Type B pancreatic cell (in vitro differentiated cells): Measurements from ENCODE around the gene LRFN4. TPM values are rescaled to one million over a fixed set of nuclear protein-coding genes. Genes with fewer than 3 reads are reported as not detected.
A peak's percentile ranks its signal among the peaks of the same experiment; 100 is the strongest.

Experiments used
- DNase-seq: peaks from one replicate; pipeline ENCODE4 v3.0.0; 2021; ENCODE audit warnings: mixed read lengths; ENCODE audit not compliant: unreplicated experiment; ENCODE audit errors: extremely low spot score
- H3K27ac Mint-ChIP-seq: 2 replicates; pipeline ENCODE4 v1.8.0; 2021; ENCODE audit warnings: mild to moderate bottlenecking, mixed read lengths
- H3K27me3 Mint-ChIP-seq: 2 replicates; pipeline ENCODE4 v1.8.0; 2021; ENCODE audit warnings: mixed read lengths
- H3K36me3 Mint-ChIP-seq: 2 replicates; pipeline ENCODE4 v1.8.0; 2021; ENCODE audit warnings: mixed read lengths
- H3K4me1 Mint-ChIP-seq: one replicate; pipeline ENCODE4 v1.8.0; 2021; ENCODE audit warnings: mixed read lengths; ENCODE audit not compliant: unreplicated experiment
- H3K4me3 Mint-ChIP-seq: 2 replicates; pipeline ENCODE4 v1.8.0; 2021; ENCODE audit warnings: mild to moderate bottlenecking, mixed read lengths
- H3K9me3 Mint-ChIP-seq: 2 replicates; pipeline ENCODE4 v1.8.0; 2021; ENCODE audit warnings: mixed read lengths
- CTCF ChIP-seq: fragments of 200-600 bp; sonication (generic); conservative IDR thresholded peaks from 2 replicates; pipeline ENCODE4 v1.5.0; 2021; ENCODE audit warnings: antibody characterized with exemption, mild to moderate bottlenecking
- total RNA-seq: library from RNA; stranded (reverse); gene quantifications from 2 replicates; pipeline ENCODE4 v1.2.1, GENCODE V29; 2021; ENCODE audit warnings: low replicate concordance

LRFN4 gene
- total RNA-seq, 1 donor from 2014 or later = 28.5 TPM

- H3K4me3 Mint-ChIP-seq = no peak overlapping the region
- TF ChIP-seq CTCF = no peak
- H3K9me3 Mint-ChIP-seq = no peaks in the 10 kb centered on the region
- no peaks in the 10 kb centered on the region for H3K36me3 Mint-ChIP-seq
- peaks cover 43% of the 10 kb centered on the region for H3K4me1 Mint-ChIP-seq
- no peak for DNase-seq
- no peak overlapping the region for H3K27ac Mint-ChIP-seq
- H3K27me3 Mint-ChIP-seq = peaks cover under 1% of the 10 kb centered on the region
Observed at GRCh38 chr11:66879999-66880398, 23.1 kb downstream of the LRFN4 start.

- Mint-ChIP-seq H3K9me3 (no peaks in the 10 kb centered on the region), H3K27me3 (no peaks in the 10 kb centered on the region), H3K36me3 (no peaks in the 10 kb centered on the region), H3K4me3 (no peak overlapping the region), H3K4me1 (peaks cover 40% of the 10 kb centered on the region), H3K27ac (no peak overlapping the region)
- DNase-seq = no peak
- no peak for TF ChIP-seq CTCF
Observed at GRCh38 chr11:66880496-66881450, 23.9 kb downstream of the LRFN4 start.

- TF ChIP-seq CTCF = no peak
- Mint-ChIP-seq H3K4me1 (peaks cover 38% of the 10 kb centered on the region), H3K27me3 (no peaks in the 10 kb centered on the region), H3K9me3 (no peaks in the 10 kb centered on the region), H3K27ac (no peak overlapping the region), H3K36me3 (no peaks in the 10 kb centered on the region), H3K4me3 (no peak overlapping the region)
- DNase-seq = no peak
Observed at GRCh38 chr11:66881451-66881835, 24.6 kb downstream of the LRFN4 start.

- DNase-seq = no peak
- Mint-ChIP-seq H3K4me3 (no peak overlapping the region), H3K27ac (no peak overlapping the region), H3K4me1 (peaks cover 36% of the 10 kb centered on the region), H3K27me3 (no peaks in the 10 kb centered on the region), H3K9me3 (no peaks in the 10 kb centered on the region), H3K36me3 (no peaks in the 10 kb centered on the region)
- TF ChIP-seq CTCF = no peak
Observed at GRCh38 chr11:66881927-66882452, 25.1 kb downstream of the LRFN4 start.

- no peaks in the 10 kb centered on the region for H3K27me3 Mint-ChIP-seq
- peaks cover 36% of the 10 kb centered on the region for H3K4me1 Mint-ChIP-seq
- no peak for DNase-seq
- no peaks in the 10 kb centered on the region for H3K36me3 Mint-ChIP-seq
- no peak for TF ChIP-seq CTCF
- H3K27ac Mint-ChIP-seq = peak overlapping the region; percentile 46
- no peak overlapping the region for H3K4me3 Mint-ChIP-seq
- H3K9me3 Mint-ChIP-seq = no peaks in the 10 kb centered on the region
Observed at GRCh38 chr11:66882561-66883015, 25.7 kb downstream of the LRFN4 start.
